HL-60 (cell line): ENCODE data around the gene F2RL3.

Experiments
- GABPA ChIP-seq: IDR thresholded peaks from 2 replicates; pipeline ENCODE4 v1.6.1; 2012; ENCODE audit warnings: low read depth
- POLR2AphosphoS5 ChIP-seq: IDR thresholded peaks from 2 replicates; pipeline ENCODE4 v1.6.1; 2012; ENCODE audit warnings: low read depth
- SPI1 ChIP-seq: IDR thresholded peaks from 2 replicates; pipeline ENCODE4 v1.6.1; 2012; ENCODE audit warnings: low read depth, mild to moderate bottlenecking, borderline replicate concordance
- TF ChIP-seq, protein P1 (sequence below): IDR thresholded peaks from one replicate; pipeline ENCODE4 v1.5.1; 2011; ENCODE audit warnings: low read length, control low read depth, inconsistent platforms; ENCODE audit not compliant: insufficient read depth
- TF ChIP-seq, protein P2 (sequence below): IDR thresholded peaks from 2 replicates; pipeline ENCODE4 v1.6.1; 2012; ENCODE audit warnings: low read depth; ENCODE audit not compliant: insufficient replicate concordance

DNA sequence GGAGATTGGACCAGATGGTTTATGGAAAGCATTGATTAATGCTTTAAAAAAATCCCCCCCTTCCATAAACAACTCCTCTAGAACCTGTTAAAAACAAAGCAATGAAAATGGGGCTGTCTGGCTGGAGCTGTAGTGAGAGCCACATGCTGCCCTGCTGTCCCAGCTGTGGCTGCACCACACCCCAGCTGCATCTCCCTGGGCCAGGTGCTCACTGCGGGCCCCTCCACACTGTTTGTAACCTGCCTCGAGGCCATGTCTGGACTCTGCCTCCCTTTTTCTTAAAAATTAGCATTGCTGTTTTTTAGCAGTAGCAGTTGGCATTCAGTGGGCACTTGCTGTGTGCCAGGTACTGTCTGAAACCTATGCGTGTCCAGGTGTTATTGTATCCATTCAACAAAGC lies 15.2 kb upstream of the F2RL3 start:
- TF ChIP-seq, protein P1, sequence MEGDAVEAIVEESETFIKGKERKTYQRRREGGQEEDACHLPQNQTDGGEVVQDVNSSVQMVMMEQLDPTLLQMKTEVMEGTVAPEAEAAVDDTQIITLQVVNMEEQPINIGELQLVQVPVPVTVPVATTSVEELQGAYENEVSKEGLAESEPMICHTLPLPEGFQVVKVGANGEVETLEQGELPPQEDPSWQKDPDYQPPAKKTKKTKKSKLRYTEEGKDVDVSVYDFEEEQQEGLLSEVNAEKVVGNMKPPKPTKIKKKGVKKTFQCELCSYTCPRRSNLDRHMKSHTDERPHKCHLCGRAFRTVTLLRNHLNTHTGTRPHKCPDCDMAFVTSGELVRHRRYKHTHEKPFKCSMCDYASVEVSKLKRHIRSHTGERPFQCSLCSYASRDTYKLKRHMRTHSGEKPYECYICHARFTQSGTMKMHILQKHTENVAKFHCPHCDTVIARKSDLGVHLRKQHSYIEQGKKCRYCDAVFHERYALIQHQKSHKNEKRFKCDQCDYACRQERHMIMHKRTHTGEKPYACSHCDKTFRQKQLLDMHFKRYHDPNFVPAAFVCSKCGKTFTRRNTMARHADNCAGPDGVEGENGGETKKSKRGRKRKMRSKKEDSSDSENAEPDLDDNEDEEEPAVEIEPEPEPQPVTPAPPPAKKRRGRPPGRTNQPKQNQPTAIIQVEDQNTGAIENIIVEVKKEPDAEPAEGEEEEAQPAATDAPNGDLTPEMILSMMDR: no peak
- TF ChIP-seq, protein P2, sequence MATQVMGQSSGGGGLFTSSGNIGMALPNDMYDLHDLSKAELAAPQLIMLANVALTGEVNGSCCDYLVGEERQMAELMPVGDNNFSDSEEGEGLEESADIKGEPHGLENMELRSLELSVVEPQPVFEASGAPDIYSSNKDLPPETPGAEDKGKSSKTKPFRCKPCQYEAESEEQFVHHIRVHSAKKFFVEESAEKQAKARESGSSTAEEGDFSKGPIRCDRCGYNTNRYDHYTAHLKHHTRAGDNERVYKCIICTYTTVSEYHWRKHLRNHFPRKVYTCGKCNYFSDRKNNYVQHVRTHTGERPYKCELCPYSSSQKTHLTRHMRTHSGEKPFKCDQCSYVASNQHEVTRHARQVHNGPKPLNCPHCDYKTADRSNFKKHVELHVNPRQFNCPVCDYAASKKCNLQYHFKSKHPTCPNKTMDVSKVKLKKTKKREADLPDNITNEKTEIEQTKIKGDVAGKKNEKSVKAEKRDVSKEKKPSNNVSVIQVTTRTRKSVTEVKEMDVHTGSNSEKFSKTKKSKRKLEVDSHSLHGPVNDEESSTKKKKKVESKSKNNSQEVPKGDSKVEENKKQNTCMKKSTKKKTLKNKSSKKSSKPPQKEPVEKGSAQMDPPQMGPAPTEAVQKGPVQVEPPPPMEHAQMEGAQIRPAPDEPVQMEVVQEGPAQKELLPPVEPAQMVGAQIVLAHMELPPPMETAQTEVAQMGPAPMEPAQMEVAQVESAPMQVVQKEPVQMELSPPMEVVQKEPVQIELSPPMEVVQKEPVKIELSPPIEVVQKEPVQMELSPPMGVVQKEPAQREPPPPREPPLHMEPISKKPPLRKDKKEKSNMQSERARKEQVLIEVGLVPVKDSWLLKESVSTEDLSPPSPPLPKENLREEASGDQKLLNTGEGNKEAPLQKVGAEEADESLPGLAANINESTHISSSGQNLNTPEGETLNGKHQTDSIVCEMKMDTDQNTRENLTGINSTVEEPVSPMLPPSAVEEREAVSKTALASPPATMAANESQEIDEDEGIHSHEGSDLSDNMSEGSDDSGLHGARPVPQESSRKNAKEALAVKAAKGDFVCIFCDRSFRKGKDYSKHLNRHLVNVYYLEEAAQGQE: no peak
- no peak for TF ChIP-seq POLR2AphosphoS5
- TF ChIP-seq GABPA: no peak
- TF ChIP-seq SPI1: no peak
